Body of pancreas (tissue), 4 donors: ENCODE measurements around the gene TBC1D13. TPM values are rescaled to one million over a fixed set of nuclear protein-coding genes. Genes with fewer than 3 reads are reported as not detected.
"Not testable (repeated sequence)": the region's sequence is repeated elsewhere in the genome, so short reads cannot be mapped to it uniquely, and the experiment has no call there.

ENCODE experiments used
- ATAC-seq: fragments of 150-250 bp; one replicate; pipeline ENCODE4 v1.9.1; 2016
- DNase-seq, 4 donors: peaks; one replicate each; pipeline ENCODE4 v3.0.0-alpha.2; 2019
- H3K27ac ChIP-seq, 4 donors: fragments of 200-600 bp; sonication (generic); 1 replicate in 3 of 4; 2 replicates in 1 of 4; pipeline versions ENCODE4 v1.5.1 to v1.6.1; 2016 to 2019; ENCODE audit warnings: mild to moderate bottlenecking in 1 of 4, mixed read lengths in 1 of 4, moderate library complexity in 1 of 4
- H3K27me3 ChIP-seq, 2 donors: fragments of 200-600 bp; sonication (generic); one replicate each; pipeline ENCODE4 v1.6.0; 2016; ENCODE audit warnings: mild to moderate bottlenecking in 1 of 2
- H3K36me3 ChIP-seq, 2 donors: fragments of 200-600 bp; sonication (generic); replicated peaks in 1 of 2; 2 replicates each; pipeline ENCODE4 v1.5.1; 2016; ENCODE audit warnings: low read depth in 2 of 2; ENCODE audit not compliant: insufficient read depth in 1 of 2
- H3K4me1 ChIP-seq: fragments of 200-600 bp; sonication (generic); one replicate; pipeline ENCODE4 v1.6.0; 2016
- H3K4me3 ChIP-seq, 2 donors: fragments of 200-600 bp; sonication (generic); 1 replicate in 1 of 2; 2 replicates in 1 of 2; pipeline ENCODE4 v1.5.1; 2016 to 2019
- H3K9me3 ChIP-seq, 3 donors: fragments of 200-600 bp; sonication (generic); 1 replicate in 2 of 3; 2 replicates in 1 of 3; pipeline ENCODE4 v1.5.1; 2016
- CTCF ChIP-seq, 7 experiments: fragments of 450-650 bp in 4 of 7; fragments of 200-600 bp in 3 of 7; sonication (generic) in 3 of 7; IDR thresholded peaks; one replicate each; pipeline ENCODE4 v1.5.1; 2016 to 2019; ENCODE audit warnings: antibody characterized with exemption in 7 of 7
- POLR2A ChIP-seq, 3 donors: fragments of 450-650 bp; IDR thresholded peaks; one replicate each; pipeline ENCODE4 v1.6.1; 2016; ENCODE audit warnings: antibody characterized with exemption in 3 of 3, mild to moderate bottlenecking in 2 of 3
- WGBS, 2 donors: methylation state at CpG; one replicate each; pipeline ENCODE4 v1.1.5; 2017; 5-methylcytosine and 5-hydroxymethylcytosine counted together
- intact Hi-C: fragments of 100-400 bp; cut with DNase I; formaldehyde crosslinking; loops from one replicate; pipeline ENCODE4 v1.15.1; 2023
- total RNA-seq, 2 donors: library from RNA; depleted of rRNA; stranded (reverse); fragments of >200 nt; gene quantifications; one replicate each; pipeline ENCODE4 v1.1.0, GENCODE V29; 2016

The TBC1D13 gene
- total RNA-seq, 2 donors from 2014 or later: 17.5 to 19.5 TPM

- WGBS, 2 donors: 90 to 96% methylated on average over 4 of the region's 4 CpGs
- no peaks in the 10 kb centered on the region for H3K9me3 ChIP-seq
- H3K4me3 ChIP-seq: no peak overlapping the region
- H3K4me1 ChIP-seq: peaks cover 37% of the 10 kb centered on the region
- peaks cover 0 to 10% of the 10 kb centered on the region in 2 donors for H3K36me3 ChIP-seq
- H3K27me3 ChIP-seq: no peaks in the 10 kb centered on the region
- TF ChIP-seq POLR2A (IDR thresholded peaks at IDR 0.05) (no peak), CTCF (IDR thresholded peaks at IDR 0.05) (no peak)
- H3K27ac ChIP-seq: no peak overlapping the region
- no peak for ATAC-seq
- no peak for DNase-seq
- intact Hi-C loops: no loop called here
Observed at GRCh38 chr9:128790536-128790935, 3.5 kb downstream of the TBC1D13 start.

GRCh38 chr9:128792134-128792533 is 5.1 kb downstream of the TBC1D13 start:
- H3K27ac ChIP-seq: peak overlapping the region in 2 of 4 donors; percentile 55 to 66
- no peak overlapping the region for H3K4me3 ChIP-seq
- no peak for DNase-seq
- ATAC-seq: no peak
- WGBS, 2 donors: 73 to 82% methylated on average over 3 to 9 of the region's 9 CpGs
- no peak for TF ChIP-seq CTCF (IDR thresholded peaks at IDR 0.05)
- TF ChIP-seq POLR2A (IDR thresholded peaks at IDR 0.05): no peak
- H3K36me3 ChIP-seq: peaks cover 0 to 14% of the 10 kb centered on the region in 2 donors
- H3K9me3 ChIP-seq: no peaks in the 10 kb centered on the region
- intact Hi-C loops: no loop called here
- H3K27me3 ChIP-seq: no peaks in the 10 kb centered on the region
- peaks cover 37% of the 10 kb centered on the region for H3K4me1 ChIP-seq

- WGBS, 2 donors: 31 to 33% methylated on average over 5 to 8 of the region's 8 CpGs
- intact Hi-C loops: no loop called here
- peak; percentile 51 to 77 (median 74) for DNase-seq
Observed at GRCh38 chr9:128792978-128793686, 6.1 kb downstream of the TBC1D13 start.

GRCh38 chr9:128794961-128795360 is 7.9 kb downstream of the TBC1D13 start:
- H3K27ac ChIP-seq, H3K27me3 ChIP-seq, H3K4me3 ChIP-seq, intact Hi-C loops, H3K9me3 ChIP-seq, DNase-seq, ATAC-seq: not testable (repeated sequence)
- Histone ChIP-seq H3K36me3 (peaks cover 0 to 33% of the 10 kb centered on the region in 2 donors), H3K4me1 (peaks cover 24% of the 10 kb centered on the region)
- WGBS, 2 donors: 41 to 50% methylated on average over 2 of the region's 2 CpGs

More at GRCh38 chr9:128792978-128793686, 6.1 kb downstream of the TBC1D13 start:
- ATAC-seq: peak; percentile 69
- Histone ChIP-seq H3K4me1 (peaks cover 32% of the 10 kb centered on the region), H3K36me3 (peaks cover 0 to 22% of the 10 kb centered on the region in 2 donors), H3K4me3 (no peak overlapping the region), H3K27me3 (no peaks in the 10 kb centered on the region), H3K9me3 (no peaks in the 10 kb centered on the region), H3K27ac (peak overlapping the region; percentile 36 to 66 (median 53))
- TF ChIP-seq POLR2A (IDR thresholded peaks at IDR 0.05) (no peak), CTCF (IDR thresholded peaks at IDR 0.05) (no peak)

GRCh38 chr9:128798896-128799295 is 11.8 kb downstream of the TBC1D13 start:
- peaks cover 6 to 30% of the 10 kb centered on the region in 2 donors for H3K36me3 ChIP-seq
- ATAC-seq: no peak
- H3K4me3 ChIP-seq: no peak overlapping the region
- H3K4me1 ChIP-seq: peaks cover 5% of the 10 kb centered on the region
- no peak overlapping the region for H3K27ac ChIP-seq
- no peaks in the 10 kb centered on the region for H3K9me3 ChIP-seq
- 80 to 93% methylated on average over 4 to 8 of the region's 8 CpGs for WGBS, 2 donors
- DNase-seq: no peak
- intact Hi-C loops: no loop called here
- H3K27me3 ChIP-seq: no peaks in the 10 kb centered on the region
- no peak for TF ChIP-seq CTCF (IDR thresholded peaks at IDR 0.05)
- no peak for TF ChIP-seq POLR2A (IDR thresholded peaks at IDR 0.05)
